Activated CD8-positive, alpha-beta memory T cell treated with anti-CD3 and anti-CD28 coated beads for 24 hours (primary cell): Measurements from ENCODE around the gene GDPD4.
A peak's percentile ranks its signal among the peaks of the same experiment; 100 is the strongest.

Experiments
- DNase-seq: peaks from one replicate; pipeline ENCODE4 v3.0.0-alpha.2; 2020

Gene GDPD4

DNA sequence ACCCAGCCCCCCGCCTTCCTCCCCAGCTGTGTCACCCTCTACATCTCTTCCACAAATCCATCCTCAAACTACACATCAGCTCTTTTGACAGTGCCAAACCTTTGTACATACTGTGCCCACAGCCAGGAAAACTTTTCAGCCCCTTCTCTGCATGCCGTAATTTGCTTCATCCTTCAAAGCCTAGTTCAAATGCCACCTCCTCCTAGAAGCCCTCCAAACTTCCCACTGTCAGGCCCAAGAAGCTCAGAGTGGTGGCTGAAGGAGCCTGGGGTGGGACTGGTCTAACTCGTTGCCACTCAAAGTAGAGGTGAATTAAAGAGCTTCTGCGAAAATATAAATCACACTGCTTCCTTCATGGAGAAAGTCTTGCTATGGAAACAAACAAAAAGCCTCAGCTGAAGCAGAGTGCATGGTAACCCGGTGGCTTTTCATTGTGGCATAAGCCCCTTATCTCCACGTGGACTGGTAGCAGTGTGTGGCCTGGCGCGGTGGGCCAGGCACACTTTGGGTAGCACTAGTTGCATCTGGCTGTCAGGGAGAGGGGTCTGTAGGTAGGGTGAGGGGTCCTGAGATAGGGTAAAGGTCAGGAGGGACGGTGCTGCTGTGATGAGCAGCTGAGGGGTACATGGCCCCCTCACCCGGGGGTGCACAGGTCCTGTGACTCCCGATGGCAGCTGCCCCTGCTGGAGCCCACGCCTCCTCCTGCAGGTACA, 96.6 kb downstream of the GDPD4 start:
- DNase-seq: no peak

DNA sequence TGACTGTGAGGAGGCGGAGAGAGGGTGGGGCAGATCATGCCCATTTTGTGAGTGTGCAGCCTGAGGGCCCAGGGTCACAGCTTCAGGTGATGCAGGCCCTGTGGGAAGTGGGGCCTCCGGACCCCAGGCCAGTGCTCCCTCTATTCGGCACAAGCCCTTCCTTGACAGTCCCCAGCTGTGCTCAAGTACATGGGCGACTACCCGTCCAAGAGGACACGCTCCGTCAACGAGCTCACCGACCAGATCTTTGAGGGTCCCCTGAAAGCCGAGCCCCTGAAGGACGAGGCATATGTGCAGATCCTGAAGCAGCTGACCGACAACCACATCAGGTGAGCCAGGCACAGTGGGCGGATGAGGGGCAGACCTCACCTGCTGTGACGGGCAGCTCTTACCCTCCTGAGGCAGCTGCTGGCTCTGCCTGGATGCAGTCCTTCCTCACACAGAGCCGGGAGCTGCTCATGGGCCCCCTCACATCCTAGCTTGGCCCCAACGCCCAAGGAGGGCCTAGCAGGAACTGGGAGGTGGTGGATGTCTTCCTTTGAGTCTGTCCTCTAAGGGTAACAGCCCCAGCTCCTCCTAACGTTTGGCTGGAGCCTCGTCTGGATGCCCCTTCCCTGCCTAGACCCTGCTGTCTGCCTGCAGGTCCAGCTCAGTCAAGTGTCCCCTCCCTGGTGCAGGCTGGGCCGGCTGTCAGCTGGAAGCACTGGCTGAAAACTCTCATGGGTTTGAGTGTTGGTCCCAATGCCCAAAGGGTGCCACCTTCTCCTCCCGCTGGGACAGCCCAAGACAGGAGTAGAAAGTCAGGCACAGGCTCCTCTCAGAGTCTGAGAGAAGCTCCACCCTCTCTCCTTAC, 97.4 kb downstream of the GDPD4 start:
- no peak for DNase-seq

DNA sequence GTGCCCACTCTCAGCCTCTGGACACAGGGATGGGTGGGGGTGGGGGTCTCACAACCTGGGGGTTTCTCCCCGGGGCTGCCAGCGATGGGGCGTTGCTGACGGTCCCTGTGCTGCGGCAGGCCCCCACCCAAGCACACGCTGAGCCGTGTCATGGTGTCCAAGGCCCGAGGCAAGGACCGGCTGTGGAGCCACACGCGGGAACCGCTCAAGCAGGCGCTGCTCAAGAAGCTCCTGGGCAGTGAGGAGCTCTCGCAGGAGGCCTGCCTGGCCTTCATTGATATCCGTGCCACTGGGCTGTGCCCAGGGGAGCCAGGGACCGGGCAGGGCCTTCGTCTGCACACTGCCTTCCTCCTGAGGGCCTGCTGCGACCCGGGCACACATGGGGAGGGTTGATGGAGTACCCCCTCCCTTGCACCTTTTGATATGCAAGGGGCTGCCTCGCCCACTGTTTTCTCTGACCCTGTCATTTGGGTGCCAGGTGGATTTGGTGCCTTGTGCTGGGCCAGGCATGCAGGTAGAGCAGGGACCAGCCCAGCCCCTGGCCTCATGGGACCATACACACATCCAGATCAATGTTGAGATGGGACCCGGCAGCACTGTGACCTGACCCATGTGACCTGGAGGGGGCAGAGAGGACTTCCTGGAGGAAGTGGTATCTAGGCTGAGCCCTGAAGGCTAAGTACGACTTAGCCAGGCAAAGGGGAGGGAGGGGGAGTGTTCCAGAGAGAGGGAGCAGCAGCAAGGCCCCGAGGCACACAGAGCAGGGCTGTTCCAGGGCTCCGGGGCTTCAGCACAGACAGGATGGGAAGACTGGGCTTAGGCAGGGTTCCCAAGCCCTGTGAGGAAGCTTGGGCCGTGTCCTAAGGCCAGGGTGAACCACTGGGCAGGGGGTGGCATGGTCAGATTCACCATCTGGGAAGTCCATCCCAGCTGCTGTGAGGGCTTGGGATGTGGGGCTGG, 98.3 kb downstream of the GDPD4 start:
- DNase-seq: no peak

DNA sequence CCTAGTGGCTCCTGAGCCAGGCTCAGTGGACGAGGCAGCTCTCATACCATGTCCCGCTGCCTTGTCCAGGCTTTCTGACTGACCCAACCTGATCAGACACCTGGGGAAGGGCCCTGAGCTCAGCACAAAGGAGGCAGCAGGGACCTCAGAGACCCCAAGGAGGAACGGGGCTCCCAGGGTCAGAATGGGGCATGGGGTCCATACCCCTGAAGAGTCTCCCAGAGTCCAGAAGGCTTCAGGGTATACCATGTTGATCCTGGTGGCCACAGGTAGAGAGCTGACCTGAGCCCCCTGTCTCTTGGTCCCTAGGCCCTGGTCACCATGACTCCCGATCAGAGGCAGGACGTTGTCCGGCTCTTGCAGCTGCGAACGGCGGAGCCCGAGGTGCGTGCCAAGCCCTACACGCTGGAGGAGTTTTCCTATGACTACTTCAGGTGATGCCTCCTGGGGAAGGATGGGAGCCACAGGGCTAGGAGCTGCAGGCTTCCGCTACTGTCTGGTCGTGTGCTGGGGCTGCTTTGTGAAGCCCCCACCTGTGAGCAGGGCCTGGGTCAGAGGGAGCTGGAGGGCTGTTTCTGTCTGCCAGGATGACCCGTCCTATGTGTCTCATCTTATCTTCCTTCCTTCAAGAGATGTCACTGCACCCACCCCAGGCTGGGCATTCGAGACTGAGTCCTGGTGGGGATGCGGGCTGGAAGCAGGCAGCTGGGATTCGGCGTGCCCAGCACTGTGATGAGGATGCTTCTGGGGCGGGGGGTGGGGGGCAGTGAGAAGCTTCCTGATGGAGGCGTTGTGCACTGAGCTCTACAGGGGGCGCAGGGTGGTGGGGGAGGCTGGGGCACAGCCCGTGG, 99.3 kb downstream of the GDPD4 start:
- DNase-seq: no peak

DNA sequence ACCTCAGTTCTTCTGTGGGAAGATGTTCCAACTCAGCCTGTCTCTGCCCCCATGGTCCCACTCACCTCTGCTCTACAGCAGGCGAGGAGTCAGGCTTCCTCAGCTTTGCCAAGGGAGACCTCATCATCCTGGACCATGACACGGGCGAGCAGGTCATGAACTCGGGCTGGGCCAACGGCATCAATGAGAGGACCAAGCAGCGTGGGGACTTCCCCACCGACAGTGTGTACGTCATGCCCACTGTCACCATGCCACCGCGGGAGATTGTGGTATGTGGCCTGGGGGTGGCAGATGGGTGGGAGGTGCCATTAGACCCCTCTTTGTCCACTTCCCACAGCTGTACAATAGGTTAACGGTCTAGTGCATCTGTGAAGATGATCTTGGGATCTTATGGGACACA, 100.1 kb downstream of the GDPD4 start:
- no peak for DNase-seq

DNA sequence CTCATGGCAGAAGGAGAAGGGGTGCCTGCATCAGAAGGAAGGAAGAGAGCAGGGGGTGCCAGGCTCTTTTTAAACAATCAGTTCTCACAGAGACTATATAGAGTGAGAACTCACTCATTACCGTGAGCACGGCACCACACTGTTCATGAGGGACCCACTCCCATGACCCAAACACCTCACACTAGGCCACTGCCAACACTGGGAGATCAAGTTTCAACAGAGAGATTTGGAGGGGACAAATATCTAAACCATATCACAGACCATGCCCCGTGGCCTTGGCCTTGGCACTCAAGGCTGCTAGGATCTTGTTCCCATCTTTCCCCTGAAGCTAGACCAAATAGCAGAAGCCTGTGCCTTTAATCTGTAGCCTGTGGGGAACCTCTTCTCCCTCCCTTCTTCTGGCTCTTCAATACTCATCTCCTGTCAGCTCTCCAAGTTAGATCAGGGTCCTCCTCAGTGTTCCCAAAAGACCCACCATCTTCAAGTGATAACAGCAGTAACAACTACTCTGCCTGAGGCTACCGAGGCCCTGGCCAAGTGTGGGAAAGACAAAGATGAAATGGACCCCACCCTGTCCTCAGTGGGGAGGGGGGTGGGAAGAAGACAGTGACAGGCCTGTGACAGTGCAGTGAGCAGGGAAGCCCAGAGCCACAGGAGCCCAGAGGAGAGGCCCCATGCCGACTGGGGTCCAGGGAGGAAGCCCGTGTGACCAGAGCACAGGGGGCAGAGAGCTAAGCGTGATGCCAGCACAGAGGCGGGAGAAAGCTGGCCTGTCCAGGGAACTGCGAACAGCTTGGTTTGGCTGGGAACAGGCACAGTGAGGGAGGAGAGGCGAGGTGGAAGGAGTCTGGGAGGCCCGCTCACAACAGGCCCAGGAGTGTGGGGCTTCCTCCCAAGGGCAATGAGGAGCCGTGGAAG, 100.9 kb downstream of the GDPD4 start:
- DNase-seq: no peak

DNA sequence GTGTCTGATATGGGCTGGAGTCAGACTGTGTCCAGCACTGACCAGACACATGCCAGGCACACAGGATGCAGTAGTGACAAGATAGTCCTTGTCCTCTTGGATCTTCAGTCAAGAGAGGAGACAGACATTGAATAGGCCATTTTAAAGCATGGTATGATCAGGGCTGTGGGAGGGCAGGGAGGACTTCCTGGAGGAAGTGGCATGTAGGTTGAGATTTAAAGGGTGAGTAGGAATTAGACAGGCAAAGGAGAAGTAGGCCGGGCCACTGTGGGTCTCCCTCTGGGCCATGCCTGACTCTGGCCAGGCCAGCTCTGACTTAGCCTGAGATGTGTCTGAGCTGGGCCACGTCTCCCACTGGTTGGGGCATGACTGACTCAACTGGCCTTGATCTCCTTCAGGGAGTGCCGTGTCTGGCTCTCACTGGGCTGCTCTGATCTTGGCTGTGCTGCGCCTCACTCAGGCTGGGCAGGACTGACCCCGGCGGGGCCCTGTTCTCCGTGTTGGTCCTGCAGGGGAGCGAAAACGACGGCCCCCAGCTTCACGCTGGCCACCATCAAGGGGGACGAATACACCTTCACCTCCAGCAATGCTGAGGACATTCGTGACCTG, 102.2 kb downstream of the GDPD4 start:
- DNase-seq: no peak

DNA sequence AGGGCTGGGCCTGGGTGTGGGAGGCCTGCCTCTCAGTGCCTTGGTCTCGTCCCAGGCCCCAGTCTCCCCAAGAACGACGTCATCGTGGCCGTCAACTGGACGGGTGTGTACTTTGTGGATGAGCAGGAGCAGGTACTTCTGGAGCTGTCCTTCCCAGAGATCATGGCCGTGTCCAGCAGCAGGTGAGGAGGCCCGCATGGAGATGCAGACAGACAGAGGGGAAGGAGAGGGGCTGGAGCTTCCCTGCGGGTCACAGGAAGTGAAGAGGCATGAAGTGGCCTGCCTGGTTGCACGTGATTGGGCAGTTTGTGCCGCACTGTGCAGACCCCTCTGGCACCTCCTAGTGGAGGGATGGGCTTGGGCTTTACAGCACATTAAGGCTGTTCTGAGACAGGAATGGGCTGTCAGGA, 103.0 kb downstream of the GDPD4 start:
- DNase-seq: peak; percentile 67

DNA sequence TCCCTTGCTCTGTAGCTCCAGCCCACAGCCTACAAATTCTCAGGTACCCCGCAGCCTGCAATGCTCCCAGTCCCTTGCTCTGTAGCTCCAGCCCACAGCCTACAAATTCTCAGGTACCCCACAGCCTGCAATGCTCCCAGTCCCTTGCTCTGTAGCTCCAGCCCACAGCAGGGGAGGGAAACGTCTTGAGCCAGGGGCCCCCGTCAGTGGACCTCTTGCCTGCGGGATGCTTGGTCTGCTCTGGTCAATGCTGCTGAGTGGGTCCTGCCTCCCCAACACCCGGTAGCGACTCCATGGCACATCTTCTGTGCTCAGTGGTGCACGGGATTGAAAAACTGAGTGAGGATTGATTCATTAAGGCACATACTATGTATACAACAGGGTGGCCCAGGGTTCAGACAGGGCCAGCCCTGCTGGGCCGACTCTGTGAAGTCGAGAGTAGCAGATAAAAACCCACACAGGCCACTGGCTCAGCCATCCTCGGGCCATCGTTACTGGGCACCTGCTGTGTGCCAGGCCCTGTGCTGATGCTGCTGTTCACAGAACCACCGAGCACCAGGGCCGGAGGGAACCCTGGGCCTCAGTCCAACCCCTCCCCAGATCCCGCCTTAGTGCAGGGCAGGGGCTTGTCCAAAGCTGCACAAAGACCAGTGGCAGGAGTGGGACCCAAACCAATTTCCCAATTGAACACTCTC, 103.7 kb downstream of the GDPD4 start:
- DNase-seq: no peak

DNA sequence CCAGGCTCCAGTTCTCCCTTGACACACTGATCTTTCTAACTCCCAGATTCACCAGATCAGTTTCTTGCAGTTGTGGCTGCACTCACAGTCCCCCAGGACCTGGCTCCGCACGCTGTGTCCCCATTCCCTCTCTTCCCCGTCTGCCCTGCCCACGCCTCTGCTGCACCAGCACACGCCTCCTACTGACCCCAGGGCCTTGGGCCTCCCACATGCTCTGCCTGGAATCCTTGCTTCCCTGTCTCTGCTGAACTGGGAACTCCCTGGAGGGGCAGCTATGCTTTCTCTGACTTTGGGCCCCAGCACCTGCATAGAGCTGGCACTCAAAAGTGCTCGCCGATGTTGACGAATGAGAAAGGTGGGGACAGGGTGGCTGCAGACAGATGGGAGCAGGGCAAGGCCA, 104.5 kb downstream of the GDPD4 start:
- no peak for DNase-seq

DNA sequence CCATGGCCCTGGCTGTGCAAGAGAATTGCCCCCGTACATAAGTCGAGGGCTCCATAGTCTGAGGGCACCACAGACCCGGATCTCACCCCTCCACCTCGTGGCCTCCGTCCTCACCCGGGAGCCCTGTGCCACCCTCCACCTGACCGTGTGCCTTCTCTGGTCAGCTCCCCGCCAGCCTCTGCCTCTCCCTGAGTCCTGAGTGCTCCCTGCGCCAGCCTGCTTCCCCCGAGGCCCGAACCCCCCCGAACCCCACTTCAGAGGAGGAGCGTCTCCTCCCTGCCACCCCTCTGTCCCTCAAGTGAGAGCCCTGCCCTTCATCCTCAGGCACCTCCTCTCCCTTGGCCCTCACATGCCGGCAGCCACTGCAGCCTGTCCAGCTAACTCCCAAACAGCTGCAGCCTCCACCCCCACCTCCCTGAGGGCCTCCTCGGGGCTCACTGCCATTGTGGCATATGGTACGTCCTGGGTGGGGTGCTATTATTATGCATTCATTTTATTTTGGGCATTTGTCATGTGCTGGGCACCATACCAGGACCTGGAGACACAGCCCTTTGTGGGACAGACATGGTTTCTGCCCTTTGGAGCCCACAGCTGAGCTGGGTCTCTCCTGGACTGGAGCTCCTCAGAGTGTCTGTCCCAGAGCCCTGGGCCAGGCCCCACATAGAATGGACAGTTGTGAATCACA, 106.3 kb downstream of the GDPD4 start:
- no peak for DNase-seq

DNA sequence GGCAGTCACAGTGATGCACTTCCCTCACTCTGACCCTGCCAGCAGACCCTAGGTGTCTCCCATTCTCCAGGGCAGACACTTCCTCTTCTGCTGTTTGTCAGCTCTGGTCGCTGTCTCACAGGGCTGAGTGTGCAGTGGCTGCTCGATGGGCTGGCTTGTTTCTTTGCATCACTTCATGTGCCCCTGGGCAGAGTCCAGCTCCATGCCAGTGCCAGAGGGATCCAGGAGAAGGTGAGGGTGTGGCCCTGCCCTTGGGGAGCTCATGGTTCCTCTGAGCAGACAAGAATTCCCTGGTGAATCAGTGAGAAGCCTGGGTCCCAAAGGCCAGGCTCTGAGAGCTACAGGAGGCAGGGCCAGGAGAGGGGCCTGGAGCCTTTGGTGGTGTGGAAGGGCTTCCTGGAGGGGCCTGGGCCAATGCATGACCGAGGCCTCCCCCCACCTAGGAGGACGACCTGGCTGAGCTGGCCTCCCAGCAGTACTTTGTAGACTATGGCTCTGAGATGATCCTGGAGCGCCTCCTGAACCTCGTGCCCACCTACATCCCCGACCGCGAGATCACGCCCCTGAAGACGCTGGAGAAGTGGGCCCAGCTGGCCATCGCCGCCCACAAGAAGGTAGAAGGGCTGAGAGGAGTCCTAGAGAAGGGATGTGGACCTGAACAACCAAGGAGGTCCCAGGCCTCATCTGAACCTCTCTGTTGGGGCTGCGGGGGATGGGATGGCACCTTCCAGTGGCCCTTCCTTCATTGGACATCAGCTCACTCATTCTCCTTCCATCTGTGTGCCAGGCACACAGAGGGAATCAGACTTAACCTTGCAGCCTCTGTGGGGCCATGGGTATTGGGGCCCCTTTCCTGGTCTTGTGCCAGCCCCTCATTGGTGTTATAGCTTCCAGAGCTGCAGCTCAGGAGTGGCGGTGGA, 107.3 kb downstream of the GDPD4 start:
- no peak for DNase-seq

DNA sequence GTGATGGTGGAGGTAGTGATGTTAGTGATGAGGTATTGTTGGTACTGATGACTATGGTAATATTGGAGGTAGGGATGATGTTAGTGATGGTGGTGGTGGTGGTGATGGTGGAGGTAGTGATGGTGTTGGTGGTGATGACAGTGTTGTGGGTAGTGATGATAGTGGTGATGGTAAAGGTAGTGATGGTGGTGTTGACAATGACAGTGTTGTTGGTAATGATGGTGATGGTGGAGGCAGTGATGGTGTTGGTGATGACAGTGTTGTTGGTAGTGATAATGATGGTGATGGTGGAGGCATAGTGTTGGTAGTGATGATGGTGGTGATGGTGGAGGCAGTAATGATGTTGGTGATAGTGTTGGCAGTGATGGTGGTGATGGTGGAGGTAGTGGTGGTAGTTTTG, 108.3 kb downstream of the GDPD4 start:
- DNase-seq: no peak

DNA sequence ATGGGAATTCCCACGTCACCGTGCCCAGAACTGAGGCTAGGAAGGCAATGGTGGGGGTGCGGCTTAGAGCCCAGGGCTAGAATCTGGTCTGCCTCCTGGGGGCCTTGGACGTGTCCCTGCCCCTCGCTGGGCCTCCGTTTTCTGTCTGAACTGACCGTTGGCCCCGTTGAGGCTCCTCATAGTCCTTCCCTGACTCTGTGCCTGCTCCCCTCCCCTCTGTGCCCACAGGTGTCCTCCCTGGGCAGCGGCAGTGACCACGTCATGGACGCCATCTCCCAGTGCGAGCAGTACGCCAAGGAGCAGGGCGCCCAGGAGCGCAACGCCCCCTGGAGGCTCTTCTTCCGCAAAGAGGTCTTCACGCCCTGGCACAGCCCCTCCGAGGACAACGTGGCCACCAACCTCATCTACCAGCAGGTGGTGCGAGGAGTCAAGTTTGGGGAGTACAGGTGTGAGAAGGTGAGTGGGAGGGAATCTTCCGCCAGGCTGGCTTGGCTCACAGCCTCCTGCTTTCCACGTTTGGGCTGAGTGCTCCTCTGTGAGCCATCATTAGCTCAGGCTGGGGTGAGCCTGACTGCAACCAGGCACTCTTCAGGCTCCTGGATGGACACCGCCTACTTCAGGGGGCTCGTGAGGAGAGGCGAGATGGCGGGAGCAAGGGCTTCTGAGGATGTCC, 109.5 kb downstream of the GDPD4 start:
- DNase-seq: peak; percentile 73

DNA sequence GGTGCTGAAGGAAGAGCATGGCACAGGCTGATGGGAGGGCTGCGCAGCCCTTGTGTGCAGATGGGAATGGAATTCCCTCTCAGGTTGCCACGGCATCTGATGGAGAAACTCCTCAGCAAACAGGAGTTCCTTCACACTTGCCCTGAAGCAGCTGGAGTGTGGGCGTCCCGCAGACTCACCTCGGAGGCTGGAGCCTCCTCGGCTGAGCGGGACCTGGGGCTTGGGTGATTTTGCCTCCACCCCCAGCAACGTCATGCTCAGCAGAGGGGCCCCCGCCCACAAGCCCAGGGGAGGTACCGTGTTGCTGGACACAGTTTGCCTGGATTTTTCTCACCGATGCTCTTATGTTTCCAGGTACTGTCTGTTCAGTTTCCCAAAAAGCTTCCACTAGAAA, 110.1 kb downstream of the GDPD4 start:
- no peak for DNase-seq

DNA sequence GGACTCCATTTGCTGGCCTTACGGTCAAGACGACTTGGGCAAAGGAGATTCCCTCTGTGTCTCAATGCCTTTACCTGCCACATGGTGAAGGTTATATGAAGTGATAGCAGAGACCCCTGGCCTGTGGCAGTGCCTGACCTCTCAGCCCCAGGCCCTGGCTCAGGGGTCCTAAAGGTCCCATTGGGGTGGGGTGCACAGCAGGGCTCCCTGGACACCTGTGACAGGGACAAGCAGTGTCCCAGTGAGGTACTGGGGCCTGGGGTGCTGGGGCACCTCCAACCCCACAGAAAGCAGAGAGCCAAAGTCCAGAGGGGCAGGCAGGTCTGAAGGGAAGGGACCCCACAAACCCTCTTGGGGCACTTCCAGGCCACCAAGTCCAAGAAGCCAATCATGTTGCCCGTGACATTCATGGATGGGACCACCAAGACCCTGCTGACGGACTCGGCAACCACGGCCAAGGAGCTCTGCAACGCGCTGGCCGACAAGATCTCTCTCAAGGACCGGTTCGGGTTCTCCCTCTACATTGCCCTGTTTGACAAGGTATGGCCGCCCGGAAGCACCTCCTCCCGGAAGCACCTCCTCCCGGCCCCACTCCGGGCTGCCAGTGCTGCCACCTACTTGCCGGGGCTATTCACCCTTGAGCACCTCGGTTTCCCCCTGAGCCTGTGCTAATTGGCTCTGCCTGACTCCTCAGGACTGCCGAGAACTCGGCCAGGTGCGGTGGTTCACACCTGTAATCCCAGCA, 111.0 kb downstream of the GDPD4 start:
- no peak for DNase-seq
